Activated CD4-positive, alpha-beta T cell treated with anti-CD3 and anti-CD28 coated beads for 24 hours (primary cell): Measurements from ENCODE around the gene BTBD6.
"Not testable (repeated sequence)": the region's sequence is repeated elsewhere in the genome, so short reads cannot be mapped to it uniquely, and the experiment has no call there.

Experiments used
- DNase-seq, 2 donors: peaks; one replicate each; pipeline ENCODE4 v3.0.0-alpha.2; 2020; ENCODE audit warnings: low read depth in 2 of 2

Gene BTBD6

GRCh38 chr14:105269405-105269804 lies 21.1 kb downstream of the BTBD6 start:
- no peak for DNase-seq

GRCh38 chr14:105271224-105271890 lies 23.0 kb downstream of the BTBD6 start:
- no peak for DNase-seq

DNA sequence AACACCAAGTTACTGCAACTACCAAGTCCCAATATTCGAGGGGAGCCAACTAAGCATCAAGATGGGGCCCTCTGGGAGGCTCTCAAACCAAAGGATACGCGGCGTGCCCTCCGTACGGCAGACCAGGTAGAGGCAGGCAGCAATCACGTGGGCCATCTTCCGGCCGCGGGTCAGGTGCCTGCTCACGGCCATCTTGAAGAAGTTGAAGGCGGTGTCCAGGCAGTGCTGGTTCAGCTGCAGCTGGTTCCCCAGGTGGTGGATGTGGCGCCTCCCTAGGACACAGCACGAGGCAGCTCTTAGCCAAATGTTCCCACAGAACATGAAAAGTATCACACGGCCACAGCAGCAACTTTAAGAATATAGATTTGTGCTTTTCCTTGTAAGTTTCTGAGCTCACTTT lies 24.3 kb downstream of the BTBD6 start:
- DNase-seq, result no peak

DNA sequence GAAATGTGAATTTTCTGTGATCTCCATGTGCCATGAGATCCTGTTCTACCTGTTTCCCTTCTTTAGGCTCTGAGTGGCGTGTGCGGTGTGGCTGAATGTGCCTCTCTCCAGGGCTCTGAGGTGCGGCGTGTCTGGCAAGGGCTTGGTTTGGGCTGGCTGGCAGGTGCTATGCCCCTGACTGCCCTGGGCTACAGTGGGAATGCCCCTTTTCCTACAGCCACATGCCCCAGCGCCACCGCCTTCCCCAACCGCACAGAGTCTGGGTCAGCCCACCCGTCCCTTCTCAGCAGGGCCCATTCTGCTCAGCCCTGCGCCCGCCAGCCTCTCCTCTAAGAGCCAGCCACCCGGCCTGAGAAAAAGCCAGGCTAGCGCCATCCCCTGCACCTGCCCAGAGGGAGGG lies 24.7 kb downstream of the BTBD6 start:
- DNase-seq, result no peak

- no peak for DNase-seq
Observed at GRCh38 chr14:105274637-105275036, 26.3 kb downstream of the BTBD6 start.

- no peak for DNase-seq
Observed at GRCh38 chr14:105275267-105275946, 27.1 kb downstream of the BTBD6 start.

DNA sequence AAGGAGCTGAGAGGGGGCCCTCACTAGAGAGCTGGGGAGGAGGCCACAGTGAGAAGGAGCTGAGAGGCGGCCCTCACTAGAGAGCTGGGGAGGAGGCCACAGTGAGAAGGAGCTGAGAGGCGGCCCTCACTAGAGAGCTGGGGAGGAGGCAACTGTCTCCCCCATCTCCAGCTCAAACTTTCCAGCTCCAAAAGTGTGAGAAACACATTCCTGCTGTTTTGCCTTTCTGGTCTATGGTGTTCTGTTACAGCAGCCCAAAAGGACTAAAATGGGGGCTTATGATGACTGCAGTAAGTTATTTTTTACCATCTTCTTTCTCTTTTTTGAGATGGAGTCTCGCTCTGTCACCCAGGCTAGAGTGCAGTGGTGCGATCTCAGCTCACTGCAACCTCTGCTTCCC lies 29.1 kb downstream of the BTBD6 start:
- DNase-seq, result not testable (repeated sequence)

- no peak for DNase-seq
Observed at GRCh38 chr14:105279642-105280361, 31.5 kb downstream of the BTBD6 start.

DNA sequence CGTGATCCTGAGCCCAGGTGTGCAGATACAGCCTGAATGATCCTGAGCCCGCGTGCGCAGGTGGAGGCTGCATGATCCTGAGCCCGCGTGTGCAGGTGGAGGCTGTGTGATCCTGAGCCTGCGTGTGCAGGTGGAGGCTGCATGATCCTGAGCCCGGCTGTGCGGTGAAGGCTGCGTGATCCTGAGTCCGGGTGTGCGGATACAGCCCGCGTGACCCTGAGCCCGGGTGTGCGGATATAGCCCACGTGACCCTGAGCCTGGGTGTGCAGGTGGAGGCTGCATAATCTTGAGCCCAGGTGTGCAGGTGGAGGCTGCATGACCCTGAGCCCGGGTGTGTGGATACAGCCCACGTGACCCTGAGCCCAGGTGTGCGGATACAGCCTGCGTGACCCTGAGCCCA lies 32.2 kb downstream of the BTBD6 start:
- DNase-seq, result no peak

DNA sequence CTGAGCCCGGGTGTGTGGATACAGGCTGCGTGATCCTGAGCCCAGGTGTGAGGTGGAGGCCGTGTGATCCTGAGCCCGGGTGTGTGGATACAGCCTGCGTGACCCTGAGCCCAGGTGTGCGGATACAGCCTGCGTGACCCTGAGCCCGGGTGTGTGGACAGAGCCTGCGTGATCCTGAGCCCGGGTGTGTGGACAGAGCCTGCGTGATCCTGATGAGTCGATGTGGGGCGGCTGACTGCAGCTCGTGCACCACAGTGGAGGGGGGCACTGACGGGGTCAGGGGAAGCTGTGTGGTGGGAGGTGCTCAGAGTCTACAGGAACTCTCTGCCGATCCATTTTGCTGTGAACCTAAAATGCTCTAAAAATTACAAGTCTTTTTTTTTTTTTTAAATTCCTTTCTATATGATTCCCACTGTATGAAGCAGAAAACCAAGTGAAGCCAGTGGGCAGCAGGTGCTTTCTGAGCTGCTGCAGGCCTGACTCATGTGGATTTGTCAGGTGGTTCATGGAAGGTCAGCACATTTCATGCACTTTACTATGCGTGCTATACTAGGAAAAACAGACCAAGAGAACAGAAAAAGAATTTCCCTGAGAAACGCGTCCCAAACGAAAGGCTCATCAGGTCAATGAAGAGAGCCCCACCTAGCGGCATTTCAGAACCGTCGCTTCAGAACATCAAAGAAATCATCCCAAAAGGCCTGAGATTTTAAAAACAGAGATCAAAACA lies 33.2 kb downstream of the BTBD6 start:
- no peak for DNase-seq

- no peak for DNase-seq
Observed at GRCh38 chr14:105282098-105282725, 33.9 kb downstream of the BTBD6 start.

DNA sequence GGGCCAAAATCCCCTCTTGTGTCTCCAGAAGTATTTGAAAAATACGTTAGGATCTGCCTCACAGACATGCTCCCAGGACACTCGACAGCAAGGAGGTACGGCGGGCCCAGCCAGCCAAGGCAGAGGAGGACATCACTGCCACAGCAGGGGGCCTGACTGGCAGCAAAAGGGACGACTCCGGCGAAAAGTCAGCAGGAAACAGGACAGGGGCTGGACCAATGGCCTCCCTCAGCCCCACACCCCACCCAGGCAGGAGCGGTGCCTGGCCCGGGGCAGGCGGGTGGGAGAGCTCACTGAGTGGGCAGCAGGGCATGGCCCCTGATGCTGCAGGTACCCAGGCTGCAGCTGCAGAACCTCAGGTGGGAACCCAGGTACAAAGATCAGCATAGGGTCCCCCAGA lies 34.7 kb downstream of the BTBD6 start:
- no peak for DNase-seq

DNA sequence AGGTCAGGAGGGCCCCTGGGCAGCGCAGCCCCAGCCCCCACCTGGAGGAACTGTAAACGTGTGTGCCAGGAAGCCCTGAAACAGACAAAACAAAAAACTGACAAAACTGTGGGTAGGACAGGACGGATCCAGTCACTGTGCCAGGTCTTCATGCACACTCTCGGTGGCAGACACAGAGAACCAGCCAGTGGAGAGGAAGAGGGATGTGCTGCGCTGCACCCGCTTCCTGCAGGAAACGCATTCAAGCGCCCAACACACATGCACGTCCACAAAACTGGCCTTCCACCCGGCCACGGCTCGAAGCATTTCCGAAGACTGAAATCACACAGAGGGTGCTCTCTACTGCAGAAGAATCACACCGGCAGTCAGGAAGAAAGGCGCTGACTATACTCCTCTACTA lies 35.6 kb downstream of the BTBD6 start:
- no peak for DNase-seq

DNA sequence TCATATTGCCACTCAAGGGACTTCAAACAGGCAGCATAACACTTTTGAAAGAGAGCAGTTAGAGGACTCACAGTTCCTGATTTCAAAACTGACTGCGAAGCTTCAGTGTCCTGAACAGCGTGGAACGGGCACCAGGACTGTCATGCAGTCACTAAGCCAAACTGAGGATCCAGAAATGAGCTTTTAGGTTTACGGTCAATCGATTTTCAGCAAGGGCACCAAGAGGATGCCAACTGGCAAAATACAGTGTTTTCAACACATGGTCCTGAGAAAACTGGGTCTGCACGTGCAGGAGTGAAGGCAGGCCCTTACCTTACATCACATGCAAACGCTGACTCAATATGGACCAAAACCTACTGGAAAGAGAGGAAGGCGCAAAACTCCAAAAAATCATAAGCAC lies 36.8 kb downstream of the BTBD6 start:
- no peak for DNase-seq

- no peak for DNase-seq
Observed at GRCh38 chr14:105286759-105287144, 38.4 kb downstream of the BTBD6 start.

GRCh38 chr14:105287249-105288102 lies 39.1 kb downstream of the BTBD6 start:
- DNase-seq, result no peak

DNA sequence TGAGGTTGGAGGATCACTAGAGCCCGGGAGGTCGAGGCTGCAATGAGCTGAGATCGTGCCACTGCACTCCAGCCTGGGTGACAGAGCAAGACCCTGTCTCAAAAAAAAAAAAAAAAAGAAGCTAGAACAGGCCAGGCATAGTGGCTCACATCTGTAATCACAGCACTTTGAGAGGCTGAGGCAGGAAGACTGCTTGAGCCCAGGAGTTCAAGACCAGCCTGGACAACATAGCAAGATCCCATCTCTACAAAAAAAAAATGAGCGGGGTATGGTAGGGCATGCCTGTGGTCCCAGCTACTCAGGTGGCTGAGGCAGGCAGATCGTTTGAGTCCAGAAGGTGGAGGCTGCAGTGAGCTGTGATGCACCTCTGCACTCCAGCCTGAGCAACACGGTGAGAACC lies 40.6 kb downstream of the BTBD6 start:
- DNase-seq, result not testable (repeated sequence)

DNA sequence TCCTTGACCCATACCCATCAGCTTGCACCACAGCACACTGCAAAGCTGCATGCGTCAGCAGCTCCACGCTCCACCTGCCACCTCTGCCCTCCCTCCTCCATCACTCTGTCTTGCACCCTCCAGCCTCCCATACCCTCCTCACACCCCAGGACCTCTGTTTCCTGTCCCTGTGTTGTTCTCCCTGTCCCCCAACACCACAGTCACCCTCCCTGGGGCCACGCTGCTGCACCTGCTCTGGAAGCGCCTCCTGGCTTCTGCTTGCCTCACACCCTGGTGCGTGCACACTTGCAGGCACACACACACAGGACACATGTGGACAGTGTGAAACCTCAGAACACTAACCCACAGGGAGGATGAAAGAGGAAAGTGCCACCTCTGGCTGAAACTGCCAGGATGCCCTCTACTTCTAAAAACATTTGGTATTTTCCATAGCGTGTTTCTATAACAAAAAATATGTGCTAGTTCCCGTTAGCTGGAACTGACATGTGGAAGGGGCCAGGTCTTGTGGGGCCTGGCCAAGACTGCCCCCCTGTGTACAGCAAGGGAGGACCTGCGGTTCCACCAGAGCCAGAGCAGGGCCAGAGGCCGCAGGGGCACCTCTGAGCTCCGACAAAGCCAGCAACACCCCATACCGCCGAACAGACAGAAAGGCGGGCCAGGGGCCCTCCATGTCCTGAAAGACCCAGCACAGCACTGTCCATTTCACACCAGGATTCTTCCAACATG lies 42.5 kb downstream of the BTBD6 start:
- no peak for DNase-seq

- no peak for DNase-seq
Observed at GRCh38 chr14:105292826-105293711, 44.7 kb downstream of the BTBD6 start.
